Measurements from ENCODE around the gene IFFO2.

- TF ChIP-seq CTCF (IDR thresholded peaks at IDR 0.05) (no peak), POLR2A (IDR thresholded peaks at IDR 0.05) (no peak)
Observed at GRCh38 chr1:18960821-18961220, 4.3 kb upstream of the IFFO2 start.
